ENCODE data around the gene OFD1.

DNA sequence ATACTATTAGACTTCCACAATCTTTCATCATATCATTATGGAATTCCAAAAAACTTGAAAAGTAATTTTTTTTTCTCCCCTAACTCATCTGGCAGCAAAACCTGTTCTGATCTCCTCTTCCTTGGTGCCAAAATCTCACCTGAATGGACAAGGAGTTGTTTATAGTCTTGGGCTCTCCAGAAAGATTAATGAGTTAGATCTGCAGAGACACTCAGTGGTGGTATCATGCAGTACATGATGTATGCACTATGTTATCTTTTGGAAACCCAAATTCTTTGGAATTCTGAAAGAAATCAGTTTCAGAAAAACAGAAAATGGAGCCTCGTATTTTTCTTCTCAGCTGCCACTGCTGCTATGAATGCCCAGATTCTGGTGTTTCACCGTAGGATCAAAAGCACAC lies 70.7 kb downstream of the OFD1 start:
- TF ChIP-seq, protein P1, sequence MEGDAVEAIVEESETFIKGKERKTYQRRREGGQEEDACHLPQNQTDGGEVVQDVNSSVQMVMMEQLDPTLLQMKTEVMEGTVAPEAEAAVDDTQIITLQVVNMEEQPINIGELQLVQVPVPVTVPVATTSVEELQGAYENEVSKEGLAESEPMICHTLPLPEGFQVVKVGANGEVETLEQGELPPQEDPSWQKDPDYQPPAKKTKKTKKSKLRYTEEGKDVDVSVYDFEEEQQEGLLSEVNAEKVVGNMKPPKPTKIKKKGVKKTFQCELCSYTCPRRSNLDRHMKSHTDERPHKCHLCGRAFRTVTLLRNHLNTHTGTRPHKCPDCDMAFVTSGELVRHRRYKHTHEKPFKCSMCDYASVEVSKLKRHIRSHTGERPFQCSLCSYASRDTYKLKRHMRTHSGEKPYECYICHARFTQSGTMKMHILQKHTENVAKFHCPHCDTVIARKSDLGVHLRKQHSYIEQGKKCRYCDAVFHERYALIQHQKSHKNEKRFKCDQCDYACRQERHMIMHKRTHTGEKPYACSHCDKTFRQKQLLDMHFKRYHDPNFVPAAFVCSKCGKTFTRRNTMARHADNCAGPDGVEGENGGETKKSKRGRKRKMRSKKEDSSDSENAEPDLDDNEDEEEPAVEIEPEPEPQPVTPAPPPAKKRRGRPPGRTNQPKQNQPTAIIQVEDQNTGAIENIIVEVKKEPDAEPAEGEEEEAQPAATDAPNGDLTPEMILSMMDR (IDR thresholded peaks at IDR 0.05; ENCODE audit: low read depth, low read length, poor library complexity, severe bottlenecking): no peak
- no peak for TF ChIP-seq EZH2phosphoT487 (IDR thresholded peaks at IDR 0.05; ENCODE audit: borderline replicate concordance, low read length)
